RWPE1 (cell line): ENCODE results near the gene RFFL.

ENCODE experiments used
- CTCF ChIA-PET: fragments of 350-600 bp; sonication (Branson Sonifier 250); formaldehyde crosslinking; extraction: SDS; loops from one replicate; lab custom pipeline; 2021; lab: Yijun Ruan, JAX
- POLR2A ChIA-PET: fragments of 400-600 bp; formaldehyde crosslinking; extraction: SDS; loops from one replicate; lab custom pipeline; 2020; ENCODE audit warnings: antibody characterized with exemption; ENCODE audit not compliant: low non-redundant PET; lab: Yijun Ruan, JAX
- DNase-seq: peaks from one replicate; pipeline ENCODE4 v3.0.0; 2012; ENCODE audit warnings: low spot score
- H3K27ac ChIP-seq: fragments of 450-650 bp; 2 replicates; pipeline ENCODE4 v1.5.1; 2017
- CTCF ChIP-seq: fragments of 450-650 bp; conservative IDR thresholded peaks from 2 replicates; pipeline ENCODE4 v1.5.1; 2017; ENCODE audit warnings: low read depth, mild to moderate bottlenecking

Gene RFFL

DNA sequence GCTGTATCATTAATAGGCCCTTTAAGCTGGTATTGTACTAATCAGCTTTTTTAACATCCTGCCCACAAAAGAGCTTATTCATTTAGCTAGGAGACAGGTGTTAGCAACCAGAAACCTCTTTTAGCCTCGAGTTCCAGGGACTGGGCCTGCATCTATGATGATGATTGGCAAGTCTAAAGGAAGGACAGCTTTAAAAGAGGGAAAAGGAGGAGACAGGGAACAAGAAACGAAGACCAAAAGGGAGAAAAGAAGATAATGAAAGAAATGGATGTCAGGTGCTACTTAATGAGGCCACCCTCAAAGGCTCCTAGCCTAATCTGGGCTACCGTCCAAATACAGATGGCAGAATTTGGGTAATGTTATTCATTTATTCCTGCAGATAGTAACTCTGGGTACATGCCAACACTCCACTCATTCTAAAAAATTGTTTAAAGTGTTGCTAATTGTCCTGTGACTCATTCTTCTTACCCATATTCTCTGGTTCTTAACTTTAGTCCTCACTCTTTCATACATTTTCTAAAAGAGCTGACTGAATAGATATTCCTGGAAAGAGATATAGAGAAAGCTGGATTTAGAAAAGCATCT lies 18.7 kb upstream of the RFFL start:
- CTCF ChIA-PET, result interaction anchor here (0.8 kb wide), 1 partner anchor 37 kb away, joined by 3 read pairs; the partner anchor contains the start of gene RAD51D
- DNase-seq, result peak; percentile 79
- TF ChIP-seq CTCF, result no peak
- POLR2A ChIA-PET, result no interaction called here
- H3K27ac ChIP-seq, result no peak overlapping the region

GRCh38 chr17:35081638-35082037 lies 18.1 kb upstream of the RFFL start:
- ChIA-PET POLR2A (no interaction called here), CTCF (no interaction called here)
- no peak for TF ChIP-seq CTCF

DNA sequence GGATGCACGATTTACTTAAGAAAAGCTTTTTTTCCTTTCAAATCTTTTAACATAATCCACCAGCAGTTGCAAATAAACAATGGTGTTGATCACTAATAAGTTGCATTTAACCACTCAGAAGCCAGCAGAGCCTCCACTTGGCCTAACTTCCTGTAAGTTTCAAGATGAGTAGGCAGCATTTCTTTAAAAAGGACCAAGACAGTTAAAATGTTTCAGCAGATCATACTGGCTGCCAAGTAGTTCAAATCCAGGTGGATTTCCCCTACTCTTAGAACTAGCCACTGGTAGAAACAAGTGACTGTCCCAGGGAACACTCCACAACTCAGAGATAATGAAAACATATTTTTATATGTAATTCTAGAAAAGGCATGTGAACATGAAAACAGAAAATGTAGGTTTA lies 17.0 kb upstream of the RFFL start:
- ChIA-PET POLR2A (no interaction called here), CTCF (no interaction called here)
- no peak overlapping the region for H3K27ac ChIP-seq

More at GRCh38 chr17:35081638-35082037, 18.1 kb upstream of the RFFL start:
- no peak for DNase-seq
- H3K27ac ChIP-seq, result no peak overlapping the region

GRCh38 chr17:35079547-35080423 lies 16.3 kb upstream of the RFFL start:
- no peak for TF ChIP-seq CTCF
- DNase-seq, result peak; percentile 58
- POLR2A ChIA-PET, result no interaction called here
- no peak overlapping the region for H3K27ac ChIP-seq
- CTCF ChIA-PET, result interaction anchor here (0.7 kb wide), 1 partner anchor 627 kb away, joined by 4 read pairs; no protein-coding TSS in a partner anchor

More for the DNA sequence above, 17.0 kb upstream of the RFFL start:
- no peak for DNase-seq
- no peak for TF ChIP-seq CTCF

GRCh38 chr17:35076874-35077273 lies 13.4 kb upstream of the RFFL start:
- H3K27ac ChIP-seq, result no peak overlapping the region
- DNase-seq, result no peak
- CTCF ChIA-PET, result interaction anchor here (0.6 kb wide), 1 partner anchor 656 kb away, joined by 3 read pairs; no protein-coding TSS in a partner anchor
- POLR2A ChIA-PET, result no interaction called here
- no peak for TF ChIP-seq CTCF

DNA sequence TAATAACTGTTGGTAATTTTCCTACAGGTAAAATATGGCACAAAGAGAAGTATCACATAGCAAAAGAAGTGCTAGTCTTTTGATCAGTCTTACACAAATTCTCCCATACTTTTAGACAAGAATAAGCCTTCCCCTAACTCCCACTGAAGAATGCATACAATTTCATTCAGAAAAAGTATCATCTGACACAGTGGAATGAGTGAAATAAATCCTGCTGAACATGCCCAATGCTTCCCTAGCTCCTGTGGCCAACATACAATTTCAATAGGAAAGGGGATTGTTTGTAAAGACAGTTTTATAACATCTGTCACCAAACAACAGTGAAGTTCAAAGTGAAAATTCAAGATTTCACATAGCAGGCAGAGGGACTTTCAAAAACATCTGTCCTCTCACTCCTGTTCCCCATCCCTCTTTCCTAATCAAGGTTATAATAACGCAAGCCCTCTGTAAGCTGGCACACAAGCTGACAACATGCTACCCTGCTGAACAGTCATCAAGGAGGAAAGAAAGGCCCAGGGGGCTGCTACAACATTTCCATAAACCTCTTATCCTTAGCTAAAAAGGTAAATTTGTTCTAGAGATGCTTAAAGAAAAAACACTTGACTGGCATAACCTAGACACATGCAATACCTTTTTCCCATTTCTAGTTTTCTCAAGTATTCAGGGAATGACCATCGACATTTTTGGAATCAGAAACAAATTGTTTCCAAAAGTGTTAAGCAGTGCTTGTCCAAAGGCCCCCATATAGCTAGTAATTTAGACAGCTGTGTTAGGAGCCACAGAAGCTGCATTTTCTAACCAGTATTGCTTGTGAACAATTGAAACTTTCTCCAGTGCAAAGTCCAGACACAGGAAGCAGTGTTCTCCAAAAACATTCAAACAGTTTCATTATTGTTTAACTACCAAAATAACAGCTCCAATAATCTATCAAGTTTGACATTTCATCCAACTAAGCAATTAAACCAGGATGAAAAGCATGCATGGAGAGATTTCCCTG lies 11.5 kb upstream of the RFFL start:
- POLR2A ChIA-PET, result no interaction called here
- CTCF ChIA-PET, result interaction anchor here (0.6 kb wide), 1 partner anchor 114 kb away, joined by 4 read pairs; the partner anchor contains the start of genes CCT6B and ZNF830
- no peak for TF ChIP-seq CTCF
- DNase-seq, result no peak
- no peak overlapping the region for H3K27ac ChIP-seq
